HG03457 (cell line): Measurements from ENCODE around the gene PER2.
"Not testable (repeated sequence)": the region's sequence is repeated elsewhere in the genome, so short reads cannot be mapped to it uniquely, and the experiment has no call there.

Experiments
- ATAC-seq: cut with Tn5 transposase; IDR thresholded peaks from one replicate; pipeline ENCODE4 v1.9.1; 2021; ENCODE audit warnings: moderate number of reproducible peaks; ENCODE audit not compliant: unreplicated experiment

PER2 gene, protein sequence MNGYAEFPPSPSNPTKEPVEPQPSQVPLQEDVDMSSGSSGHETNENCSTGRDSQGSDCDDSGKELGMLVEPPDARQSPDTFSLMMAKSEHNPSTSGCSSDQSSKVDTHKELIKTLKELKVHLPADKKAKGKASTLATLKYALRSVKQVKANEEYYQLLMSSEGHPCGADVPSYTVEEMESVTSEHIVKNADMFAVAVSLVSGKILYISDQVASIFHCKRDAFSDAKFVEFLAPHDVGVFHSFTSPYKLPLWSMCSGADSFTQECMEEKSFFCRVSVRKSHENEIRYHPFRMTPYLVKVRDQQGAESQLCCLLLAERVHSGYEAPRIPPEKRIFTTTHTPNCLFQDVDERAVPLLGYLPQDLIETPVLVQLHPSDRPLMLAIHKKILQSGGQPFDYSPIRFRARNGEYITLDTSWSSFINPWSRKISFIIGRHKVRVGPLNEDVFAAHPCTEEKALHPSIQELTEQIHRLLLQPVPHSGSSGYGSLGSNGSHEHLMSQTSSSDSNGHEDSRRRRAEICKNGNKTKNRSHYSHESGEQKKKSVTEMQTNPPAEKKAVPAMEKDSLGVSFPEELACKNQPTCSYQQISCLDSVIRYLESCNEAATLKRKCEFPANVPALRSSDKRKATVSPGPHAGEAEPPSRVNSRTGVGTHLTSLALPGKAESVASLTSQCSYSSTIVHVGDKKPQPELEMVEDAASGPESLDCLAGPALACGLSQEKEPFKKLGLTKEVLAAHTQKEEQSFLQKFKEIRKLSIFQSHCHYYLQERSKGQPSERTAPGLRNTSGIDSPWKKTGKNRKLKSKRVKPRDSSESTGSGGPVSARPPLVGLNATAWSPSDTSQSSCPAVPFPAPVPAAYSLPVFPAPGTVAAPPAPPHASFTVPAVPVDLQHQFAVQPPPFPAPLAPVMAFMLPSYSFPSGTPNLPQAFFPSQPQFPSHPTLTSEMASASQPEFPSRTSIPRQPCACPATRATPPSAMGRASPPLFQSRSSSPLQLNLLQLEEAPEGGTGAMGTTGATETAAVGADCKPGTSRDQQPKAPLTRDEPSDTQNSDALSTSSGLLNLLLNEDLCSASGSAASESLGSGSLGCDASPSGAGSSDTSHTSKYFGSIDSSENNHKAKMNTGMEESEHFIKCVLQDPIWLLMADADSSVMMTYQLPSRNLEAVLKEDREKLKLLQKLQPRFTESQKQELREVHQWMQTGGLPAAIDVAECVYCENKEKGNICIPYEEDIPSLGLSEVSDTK (N-terminal part only)

DNA sequence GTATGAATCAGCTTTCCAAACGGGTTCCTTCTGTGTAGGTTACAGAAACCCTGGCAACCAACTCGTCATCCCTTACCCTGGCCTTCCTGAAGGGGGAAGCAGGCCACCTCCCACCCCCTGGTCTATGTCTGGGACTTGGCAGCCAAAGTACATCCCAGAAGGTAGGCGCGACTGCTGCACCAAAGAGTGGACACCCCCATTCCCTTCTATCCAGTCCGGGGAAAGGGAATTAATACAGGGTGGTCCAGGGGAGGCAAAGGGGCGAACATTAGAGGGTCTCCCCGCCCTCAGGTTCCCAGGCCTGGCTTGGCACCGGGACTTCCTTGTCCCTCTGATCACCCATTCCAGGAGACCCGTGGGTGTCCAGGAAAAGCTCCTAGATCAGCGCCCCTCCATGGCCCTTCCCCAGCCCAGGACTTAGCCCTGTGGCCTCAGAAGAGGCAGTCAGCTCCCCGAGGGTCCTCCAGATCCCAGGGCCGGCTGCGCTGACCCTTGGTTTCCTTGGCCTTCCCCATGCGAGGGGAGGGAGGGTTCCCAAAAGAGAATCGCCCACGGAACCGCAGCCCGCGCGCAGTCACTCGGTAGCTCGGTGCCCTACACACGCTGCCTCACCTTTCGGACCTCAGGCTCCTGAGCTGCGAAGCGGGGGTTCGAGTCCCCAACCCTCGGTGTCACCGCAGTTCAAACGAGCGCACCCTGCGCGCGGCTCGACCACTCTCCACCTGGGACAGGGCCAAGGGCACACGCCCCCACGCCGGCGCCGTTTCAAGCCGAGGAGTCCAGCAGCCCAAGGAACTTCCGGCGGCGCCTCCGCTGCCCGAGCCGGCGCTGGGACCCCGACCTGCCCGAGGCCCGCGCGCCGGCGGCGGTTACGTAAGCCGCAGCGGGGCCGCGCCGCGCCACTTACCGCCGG, at the start of gene PER2:
Gene PER2 (minus strand): TSS at position 874 of the 913 bp plus-strand sequence. CDS start 10,674 bp downstream, outside the sequence.
- peak; percentile 16 for ATAC-seq

DNA sequence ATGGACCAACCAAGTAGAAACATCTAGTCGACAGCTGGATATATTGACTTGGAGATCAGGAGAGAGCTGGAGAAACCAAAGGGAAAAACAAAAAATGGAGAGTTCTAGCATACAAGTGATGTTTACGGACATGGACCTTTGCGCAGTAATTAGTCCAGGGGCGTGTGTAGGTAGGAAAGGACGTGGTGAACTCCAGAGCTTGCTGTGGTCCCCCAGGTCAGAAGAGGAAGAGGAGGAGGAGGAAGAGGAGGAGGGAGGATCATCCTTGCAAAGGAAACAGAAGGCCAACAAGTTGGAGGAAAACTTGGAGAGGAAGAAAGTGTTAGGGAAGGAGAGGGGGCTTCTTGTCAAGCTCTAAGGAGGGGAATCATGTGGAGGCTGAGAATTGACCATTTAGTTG, 49.4 kb upstream of the PER2 start:
- ATAC-seq = no peak

DNA sequence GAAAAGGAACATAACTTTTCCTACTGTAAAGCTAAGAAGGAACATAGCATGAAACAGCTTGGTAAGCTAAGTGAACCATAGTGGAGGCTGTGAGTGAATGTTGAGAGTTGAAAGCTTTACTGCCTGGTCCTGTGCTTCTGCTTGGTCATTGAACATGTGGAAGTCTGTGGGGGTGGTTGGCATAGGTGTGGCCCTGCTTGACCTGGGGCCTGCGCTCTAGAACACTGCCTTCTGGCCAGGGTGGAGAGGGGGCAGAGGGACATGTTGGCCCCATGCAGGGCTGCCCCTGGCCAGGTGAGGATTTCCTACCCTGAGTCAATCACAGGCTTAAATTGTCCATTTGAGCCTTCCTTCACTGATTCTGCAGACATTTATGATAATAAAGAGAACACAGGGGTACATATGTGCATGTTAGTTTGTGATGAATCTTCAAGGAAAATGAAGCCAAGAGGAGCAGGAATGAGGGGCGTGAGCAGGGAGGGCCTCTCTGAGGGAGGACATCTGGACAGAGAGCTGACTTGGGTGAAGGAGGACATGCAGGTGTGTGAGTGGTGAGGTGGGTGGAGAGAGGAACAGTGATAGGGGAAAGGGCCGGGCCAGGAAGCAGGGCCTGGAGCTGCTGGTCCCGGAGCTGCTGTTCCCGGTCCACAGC, 48.5 kb upstream of the PER2 start:
- no peak for ATAC-seq

DNA sequence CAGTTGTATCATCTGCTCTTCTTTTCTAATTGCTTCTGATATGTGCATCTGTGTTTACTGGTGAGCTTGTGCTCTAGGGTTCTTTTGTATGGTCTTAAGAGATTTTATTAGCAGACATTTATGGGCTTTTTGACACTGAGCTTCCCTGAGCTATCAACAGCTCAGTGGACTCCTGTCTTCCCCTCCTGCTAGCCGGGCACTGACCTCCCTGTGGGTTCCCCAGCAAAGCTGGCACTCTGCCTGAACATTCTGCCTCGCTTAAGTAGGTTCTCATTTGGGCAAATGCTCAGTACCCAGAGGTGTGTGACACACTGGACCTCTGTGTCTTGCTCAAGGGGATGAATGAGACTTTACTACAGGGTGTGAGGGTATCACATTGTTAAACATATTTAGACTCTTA, 47.7 kb upstream of the PER2 start:
- ATAC-seq = no peak

DNA sequence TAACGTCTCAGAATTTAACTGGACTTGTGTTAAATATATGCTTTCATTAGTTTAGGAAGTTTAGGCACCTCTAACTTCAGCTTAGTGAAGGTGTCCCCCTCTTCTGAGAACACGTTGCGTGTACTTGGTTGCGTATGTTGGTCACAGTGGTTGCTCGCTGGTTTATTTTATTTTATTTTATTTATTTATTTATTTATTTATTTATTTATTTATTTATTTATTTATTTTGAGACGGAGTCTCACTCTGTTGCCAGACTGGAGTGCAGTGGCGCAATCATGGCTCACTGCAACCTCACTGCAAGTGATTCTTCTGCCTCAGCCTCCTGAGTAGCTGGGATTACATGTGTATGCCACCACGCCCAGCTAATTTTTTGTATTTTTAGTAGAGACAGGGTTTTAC, 47.2 kb upstream of the PER2 start:
- ATAC-seq = not testable (repeated sequence)

DNA sequence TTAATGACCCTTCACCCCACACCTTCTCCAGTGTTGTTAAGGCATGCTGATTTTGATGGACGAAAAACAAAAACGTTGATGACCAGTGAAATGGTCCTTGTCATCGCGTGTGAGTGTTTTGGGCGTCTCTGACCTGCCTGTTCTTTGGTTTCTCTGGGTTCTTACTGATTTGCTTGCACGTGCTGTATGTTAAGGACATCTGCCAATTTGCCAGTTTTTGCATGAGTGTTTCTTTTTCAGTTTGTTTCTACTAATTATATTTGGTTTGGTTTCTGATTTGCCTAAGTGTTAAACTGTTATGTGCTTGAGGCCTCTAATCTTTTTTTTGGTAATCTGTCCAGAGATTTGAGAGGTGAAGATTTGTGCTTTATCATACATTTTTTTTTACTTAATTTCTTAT, 46.5 kb upstream of the PER2 start:
- ATAC-seq = no peak

DNA sequence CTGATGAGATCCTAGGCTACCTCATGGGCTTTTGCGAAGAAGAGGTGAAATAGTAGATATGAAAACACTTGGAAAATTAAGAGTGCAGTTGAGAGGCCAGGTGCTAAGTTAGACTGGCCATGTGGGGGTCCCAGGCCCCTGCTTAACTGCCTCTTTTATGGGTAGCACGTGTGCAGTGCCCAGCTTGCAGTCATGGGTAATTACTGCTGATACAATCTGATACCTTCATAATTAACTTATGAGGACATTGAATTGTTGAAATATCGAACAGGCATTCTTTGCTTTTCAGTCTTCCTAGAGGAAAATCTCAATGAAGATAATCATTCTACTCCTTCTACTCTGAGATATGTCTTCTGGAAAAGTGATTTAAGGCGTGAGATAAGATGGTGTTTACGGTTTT, 43.5 kb upstream of the PER2 start:
- no peak for ATAC-seq

DNA sequence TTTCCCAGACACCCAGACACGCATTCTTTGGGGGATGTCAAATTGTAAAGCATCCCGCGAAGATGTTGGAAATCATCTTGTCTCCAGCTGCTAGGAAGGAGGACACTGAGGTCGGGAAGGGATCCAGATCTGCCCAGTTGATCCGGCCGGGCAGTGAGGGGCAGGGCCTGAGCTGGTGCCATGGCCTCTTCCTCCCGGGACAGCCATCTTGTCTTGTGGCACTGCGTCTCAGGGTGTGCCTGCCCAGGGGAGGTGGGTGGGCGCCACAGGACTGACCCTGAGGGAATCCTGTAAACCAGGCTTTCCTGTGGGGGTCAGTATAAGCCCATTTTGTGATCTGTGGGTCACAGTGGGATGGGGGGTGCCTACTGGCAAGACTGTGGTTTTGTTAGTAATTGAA, 42.0 kb upstream of the PER2 start:
- ATAC-seq = no peak

DNA sequence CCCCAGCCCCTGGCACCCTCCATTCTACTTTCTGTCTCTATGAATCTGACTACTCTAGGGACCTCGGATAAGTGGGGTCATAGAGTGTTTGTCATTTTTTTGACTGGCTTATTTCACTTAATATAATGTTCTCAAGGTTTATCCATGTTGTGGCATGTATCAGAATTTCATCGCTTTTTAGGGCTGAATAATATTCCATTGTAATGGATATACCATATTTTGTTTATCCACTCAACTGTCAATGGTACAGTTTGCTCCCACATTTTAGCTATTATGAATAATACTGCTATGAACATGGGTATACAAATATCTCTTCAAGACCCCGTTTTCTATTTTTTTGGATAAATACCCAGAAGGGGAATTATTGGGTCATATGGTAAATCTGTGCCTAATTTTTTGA, 39.3 kb upstream of the PER2 start:
- ATAC-seq = no peak

DNA sequence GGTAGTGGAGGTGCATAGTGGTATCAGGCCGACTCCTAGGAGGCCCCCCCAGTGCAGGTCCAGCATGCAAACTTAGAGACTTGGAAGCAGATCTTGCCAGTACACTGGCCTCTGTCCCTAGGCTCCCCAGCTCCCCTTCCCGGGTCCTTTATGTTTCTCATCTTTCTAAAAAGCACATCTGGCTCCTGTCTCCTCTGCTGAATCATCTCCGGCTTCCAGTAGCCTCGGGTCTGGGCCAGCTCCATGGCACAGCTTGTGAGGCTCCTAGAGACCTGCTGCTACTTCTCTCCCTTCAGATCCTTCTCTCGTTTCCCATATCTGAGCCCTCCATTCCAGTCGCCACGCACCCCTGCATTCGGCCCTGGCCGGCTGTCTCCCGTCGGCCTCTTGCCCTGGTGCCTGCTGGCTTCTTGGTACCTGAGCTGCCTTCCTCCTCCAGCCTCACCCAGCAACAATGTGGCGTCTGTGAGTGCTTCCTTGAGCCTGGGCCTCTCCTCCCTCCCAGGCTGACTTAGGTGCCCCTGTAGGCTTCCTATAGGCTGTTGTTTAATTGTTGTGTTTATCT, 38.5 kb upstream of the PER2 start:
- ATAC-seq = no peak

DNA sequence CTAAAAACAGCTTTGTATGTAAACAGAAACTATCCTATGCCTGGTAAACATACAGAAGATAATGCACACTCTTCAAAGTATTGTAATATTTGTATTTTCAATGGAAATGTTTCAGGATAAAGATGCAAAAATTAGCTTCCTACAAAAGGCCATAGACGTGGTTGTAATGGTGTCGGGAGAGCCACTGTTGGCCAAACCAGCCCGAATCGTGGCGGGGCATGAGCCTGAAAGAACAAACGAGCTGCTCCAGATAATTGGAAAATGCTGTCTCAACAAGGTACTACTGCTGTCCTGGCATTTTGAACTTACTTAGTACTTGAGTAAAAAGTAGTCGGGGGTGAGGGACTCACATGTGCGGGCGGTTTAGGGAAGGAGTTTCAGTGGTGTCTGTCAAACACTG, 37.3 kb upstream of the PER2 start:
- no peak for ATAC-seq

DNA sequence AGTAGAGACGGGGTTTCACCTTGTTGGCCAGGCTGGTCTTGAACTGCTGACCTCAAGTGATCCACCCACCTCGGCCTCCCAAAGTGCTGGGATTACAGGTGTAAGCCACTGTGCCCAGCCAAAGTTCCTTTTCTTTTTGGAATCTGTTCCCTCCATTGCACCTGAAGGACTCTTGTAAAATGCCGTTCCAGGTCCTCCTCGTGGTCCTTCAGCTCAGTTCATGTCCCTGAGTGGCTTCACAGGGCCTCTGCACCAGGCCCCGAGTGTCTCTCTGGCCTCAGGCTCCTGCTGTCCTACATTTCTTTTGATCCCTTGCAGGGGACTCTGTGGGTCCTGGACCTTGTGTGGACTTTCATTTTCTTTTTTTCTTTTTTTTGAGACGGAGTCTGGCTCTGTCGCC, 35.8 kb upstream of the PER2 start:
- not testable (repeated sequence) for ATAC-seq

DNA sequence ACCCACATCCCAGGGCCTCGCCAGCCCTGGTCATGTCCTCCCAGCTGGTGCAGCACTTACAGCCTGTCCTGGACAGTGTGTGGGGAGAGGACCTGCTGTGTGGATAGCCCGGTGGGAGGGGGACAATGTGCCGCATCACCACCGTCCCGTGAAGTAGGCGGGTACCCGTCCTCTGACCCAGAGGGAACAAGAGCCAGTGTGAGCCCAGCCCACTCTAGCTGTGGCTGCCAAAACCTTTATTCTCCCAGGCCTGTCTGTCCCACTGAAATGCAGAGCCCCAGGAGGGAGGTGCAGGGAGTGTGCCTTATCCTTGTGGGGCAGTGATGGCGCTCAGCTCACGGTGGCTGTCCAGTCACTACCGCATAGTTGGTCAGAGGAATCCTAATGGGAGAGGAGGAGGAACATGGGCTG, 33.6 kb upstream of the PER2 start:
- ATAC-seq = no peak

DNA sequence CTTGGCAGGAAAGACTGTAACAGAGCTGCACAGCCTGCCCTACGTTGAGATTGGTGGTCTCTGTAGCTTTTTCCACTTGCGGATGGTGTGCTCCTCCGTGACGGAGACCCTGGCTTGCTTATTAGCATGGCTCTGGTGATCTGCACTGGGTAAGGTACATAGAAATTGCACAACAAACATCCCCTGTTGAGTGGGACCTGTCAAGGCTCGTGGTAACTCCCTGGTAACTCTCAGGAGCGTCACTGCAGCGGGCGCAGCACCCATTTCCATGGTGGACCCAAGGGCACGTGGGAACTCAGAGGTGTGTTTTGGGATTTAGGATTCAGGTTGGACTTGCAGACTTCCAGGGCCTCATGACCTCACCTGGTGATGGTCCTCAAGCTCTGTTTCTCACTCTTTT, 33.1 kb upstream of the PER2 start:
- no peak for ATAC-seq

DNA sequence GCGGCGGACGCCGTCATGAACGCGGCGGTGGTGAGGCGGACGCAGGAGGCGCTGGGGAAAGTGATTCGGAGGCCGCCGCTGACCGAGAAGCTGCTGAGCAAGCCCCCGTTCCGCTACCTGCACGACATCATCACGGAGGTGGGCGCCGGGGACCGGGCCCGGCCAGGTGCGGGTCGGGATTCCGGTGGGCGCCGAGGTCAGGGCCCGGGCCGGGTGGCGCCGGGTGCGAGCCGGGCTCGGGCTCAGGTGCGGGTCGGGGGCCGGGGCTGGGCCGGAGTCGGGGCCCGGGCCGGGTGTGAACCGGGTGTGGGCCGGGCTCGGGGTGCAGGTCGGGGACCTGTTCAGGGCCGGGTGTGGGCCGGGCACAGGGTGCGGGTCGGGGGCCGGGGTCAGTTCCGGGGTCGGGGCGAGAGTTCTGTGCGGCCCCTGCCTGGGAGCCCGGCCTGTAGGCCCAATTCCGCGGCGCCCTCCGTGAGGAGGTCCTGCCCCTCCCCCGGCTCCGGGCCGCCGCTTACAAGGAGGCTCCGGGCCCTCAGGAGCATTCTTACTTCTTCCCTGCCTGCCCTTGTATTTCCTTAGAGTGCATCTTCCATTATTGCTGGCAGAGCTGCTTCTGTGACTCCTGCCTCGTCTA, 32.4 kb upstream of the PER2 start:
- ATAC-seq = peak; percentile 12

DNA sequence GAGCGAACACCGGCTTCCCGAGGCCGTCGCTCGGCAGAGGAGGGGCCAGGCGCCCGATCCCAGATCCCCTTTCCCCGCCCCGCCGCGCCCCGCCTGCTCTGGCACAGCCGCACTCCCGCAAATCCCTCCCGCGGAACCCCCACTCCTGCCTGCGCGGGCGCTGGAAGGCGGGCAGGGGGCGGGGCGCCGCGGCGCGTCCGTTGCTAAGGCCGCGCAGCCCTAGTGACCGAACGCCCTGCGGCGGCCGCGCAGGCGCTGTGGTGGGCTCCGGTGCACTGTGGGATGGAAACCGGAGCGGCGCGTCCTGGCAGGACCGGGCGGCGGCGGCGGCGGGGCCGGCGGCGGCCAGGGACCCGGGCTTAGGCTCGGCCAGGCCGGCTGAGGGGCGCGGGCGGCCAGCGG, 31.8 kb upstream of the PER2 start, which contains the start of gene TRAF3IP1:
Gene TRAF3IP1 (plus strand): TSS at position 273 of the 402 bp plus-strand sequence. CDS start 145 bp downstream, outside the sequence.
- ATAC-seq = peak; percentile 87

DNA sequence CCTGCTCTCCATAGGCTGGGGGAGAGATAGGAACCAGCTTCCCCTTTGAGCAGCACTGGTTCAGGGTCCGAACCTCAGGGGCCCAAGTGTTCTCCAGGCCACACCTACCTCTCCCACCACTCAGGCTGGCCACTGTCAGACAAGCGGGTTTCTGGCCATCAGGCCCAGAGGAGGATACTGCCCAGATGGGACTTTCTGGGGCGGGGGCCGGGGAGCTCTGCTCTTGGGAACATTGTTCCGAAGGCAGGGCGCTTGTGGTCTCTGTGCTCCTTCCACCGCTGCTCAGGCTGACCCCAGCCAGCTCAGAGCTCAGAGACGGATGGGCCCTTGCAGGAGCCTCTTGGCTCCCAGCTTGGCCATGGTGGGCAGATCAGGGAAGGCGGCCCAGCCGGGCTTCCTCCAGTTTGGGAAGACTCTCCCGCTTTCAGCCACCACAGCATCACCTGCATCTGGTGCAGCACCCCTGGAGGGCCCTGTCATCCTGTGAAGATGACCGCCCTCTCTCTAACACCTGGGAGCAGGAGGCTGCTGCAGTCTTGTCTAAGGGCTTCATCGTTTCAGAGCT, 26.7 kb upstream of the PER2 start:
- no peak for ATAC-seq

DNA sequence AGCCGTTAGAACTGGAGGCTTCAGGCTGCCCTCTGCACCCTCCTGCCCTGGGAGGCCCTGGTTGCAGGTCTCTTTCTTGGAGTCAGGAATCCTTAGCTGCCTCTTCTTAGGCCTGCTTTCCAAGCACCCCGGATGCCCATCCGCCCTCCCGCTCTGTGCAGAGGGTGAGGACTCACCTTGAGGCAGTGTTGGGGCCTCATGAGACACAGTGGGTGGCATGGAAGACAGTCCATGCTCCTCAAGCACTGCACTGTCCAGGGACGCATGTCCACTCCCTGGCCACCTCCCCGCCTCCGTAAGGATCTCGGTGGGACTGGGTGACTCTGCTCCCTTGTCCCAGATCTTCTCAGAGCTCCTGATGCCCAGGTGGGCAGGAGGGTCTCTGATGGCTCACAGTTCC, 26.2 kb upstream of the PER2 start:
- no peak for ATAC-seq

DNA sequence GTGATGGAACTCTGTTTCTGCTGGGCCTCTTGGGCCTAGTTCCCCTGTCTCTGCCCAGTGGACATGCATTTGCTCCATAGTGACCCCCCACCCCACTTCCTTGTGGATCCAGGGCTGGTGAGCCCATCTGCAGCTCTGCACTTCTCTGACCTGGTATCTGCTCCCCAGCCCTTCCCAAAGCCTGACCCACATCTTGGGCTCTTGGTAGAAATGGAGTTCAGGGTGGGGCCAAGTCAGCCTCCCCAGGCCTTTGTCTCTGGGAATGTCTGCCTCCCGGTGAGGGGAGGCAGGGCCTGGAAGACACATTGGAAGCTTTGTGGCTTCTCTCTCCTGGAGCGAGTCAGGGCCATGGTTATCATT, 25.6 kb upstream of the PER2 start:
- no peak for ATAC-seq
